GM10266 (cell line): ENCODE measurements around the gene ERICH2.
A peak's percentile ranks its signal among the peaks of the same experiment; 100 is the strongest.

Source experiments
- DNase-seq: peaks from one replicate; pipeline ENCODE4 v3.0.0; 2012; ENCODE audit errors: extremely low spot score
- TF ChIP-seq, protein P1 (sequence below): IDR thresholded peaks from 2 replicates; pipeline ENCODE4 v1.5.1; 2012; ENCODE audit warnings: mild to moderate bottlenecking, low read depth; ENCODE audit not compliant: control insufficient read depth, insufficient read depth; ENCODE audit errors: missing control alignments

ERICH2 gene

DNA sequence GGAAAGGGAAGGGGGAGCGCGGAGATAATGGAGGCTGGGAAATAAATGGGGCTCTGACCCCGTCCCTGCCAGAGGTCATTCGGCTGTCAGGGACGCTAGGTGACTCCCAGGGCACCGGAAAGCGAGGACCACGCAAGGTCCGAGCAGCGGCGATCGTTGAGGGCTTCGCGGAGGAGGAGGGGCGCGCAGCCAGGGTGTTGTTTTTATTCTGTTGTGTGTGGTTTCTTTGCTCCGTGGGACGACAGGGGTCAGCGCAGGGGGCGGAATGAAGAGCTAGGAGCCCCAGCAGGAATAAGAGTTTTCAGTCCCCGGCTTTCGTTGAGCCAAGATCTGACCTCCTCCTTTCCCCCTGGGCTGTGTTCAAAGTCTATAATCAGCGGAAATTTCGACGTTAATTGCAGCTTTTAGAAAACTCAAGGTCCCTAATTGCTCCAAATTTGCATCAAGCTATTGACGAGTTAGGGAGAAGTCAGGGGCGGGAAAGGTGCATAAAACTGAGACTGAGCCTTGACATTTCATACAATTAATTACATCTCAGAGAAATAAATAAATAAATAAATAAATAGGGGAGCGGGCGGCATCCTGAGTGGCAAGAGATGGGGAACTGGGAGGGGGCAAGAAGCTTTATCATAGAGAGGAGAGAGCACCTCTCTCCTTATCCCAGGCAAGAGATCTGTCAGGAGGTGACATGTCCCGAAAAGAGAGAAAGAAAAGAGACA lies 48.7 kb downstream of the ERICH2 start:
- TF ChIP-seq, protein P1, sequence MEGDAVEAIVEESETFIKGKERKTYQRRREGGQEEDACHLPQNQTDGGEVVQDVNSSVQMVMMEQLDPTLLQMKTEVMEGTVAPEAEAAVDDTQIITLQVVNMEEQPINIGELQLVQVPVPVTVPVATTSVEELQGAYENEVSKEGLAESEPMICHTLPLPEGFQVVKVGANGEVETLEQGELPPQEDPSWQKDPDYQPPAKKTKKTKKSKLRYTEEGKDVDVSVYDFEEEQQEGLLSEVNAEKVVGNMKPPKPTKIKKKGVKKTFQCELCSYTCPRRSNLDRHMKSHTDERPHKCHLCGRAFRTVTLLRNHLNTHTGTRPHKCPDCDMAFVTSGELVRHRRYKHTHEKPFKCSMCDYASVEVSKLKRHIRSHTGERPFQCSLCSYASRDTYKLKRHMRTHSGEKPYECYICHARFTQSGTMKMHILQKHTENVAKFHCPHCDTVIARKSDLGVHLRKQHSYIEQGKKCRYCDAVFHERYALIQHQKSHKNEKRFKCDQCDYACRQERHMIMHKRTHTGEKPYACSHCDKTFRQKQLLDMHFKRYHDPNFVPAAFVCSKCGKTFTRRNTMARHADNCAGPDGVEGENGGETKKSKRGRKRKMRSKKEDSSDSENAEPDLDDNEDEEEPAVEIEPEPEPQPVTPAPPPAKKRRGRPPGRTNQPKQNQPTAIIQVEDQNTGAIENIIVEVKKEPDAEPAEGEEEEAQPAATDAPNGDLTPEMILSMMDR: no peak
- no peak for DNase-seq

DNA sequence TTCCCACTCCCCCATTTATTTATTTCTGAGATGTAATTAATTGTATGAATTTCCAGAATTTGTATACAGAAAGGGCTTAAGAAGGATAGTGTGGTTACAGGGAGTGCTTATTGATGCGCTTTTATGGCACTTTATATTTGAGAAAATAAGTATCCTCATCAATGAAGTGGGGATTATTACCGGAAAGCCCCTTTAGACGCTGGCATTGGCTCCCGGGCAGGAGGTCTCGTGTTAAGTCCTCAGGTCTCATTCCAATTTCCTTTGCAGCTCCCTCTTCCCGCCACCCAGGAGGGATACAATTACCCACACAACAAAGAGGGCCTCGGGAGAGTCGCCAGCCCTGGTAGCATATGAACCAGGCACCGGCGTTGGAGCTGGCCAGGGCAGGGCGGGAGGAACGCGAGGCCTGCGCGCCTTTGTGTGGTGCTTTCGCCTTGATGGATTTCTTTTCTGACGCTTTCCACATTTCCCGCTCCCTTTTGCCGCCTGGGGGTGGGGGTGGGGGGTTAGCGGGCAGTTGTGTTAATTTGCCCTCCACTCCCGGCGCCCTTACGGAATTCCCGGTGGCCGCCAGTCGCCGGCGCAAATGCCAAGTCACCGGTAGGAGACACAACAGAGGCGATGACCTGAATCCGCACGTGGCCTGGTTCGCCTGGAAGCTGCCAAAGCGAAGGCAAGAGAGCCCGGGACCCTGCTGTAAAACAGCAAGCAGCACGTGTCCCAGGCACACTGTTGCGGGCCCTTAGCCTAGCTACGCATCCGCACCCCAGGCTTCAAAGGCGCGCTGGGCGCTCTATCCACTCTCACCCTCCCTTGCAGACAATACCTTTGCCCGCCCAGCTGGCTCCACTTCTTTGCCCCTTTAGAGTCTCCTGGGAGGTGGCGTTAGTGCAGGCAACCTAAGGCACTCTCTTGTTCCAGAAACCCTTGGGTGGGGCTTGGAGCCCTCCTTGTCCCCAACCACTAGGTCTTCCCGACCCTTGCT lies 49.8 kb downstream of the ERICH2 start:
- TF ChIP-seq, protein P1: no peak
- peak; percentile 43 for DNase-seq

DNA sequence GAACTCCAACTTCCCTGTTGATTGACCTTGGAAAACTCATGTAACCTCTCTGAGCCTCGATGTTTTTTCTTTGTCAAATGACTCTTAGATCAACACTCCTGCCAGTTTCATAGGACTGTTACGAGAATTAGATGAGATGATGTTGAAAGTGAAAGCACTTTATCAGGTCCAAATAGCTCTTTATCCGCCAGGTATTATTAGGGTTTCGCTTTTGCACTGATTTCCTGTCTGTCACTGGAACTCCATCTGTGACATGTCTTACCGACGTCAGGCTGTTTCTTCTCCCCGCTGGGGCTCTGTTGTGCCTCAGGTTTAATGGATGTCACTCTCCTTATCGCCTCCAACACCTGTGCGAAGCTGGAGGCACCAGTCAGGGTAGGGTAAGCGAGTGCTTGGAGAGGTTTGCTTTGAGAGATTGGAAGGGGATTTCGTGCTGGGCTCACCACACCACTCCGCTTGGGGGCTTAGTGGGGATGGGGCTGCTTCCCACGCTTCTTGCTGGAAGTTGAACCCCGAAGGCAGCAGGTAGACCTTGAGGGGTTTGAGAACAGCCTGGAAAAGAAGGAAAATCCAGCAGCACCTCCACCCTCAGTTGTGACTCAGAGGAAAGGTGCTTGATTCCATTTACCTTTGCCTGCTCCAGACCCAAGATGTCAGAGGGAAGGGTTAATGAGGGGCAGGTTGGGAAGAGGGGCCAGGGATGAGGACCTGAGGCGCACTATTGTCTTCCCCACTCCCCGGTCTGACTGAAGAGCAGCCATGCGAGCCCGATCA lies 50.8 kb downstream of the ERICH2 start:
- peak; percentile 67 for DNase-seq
- TF ChIP-seq, protein P1: no peak

- TF ChIP-seq, protein P1: no peak
- no peak for DNase-seq
Observed at GRCh38 chr2:170821531-170822289, 51.5 kb downstream of the ERICH2 start.

DNA sequence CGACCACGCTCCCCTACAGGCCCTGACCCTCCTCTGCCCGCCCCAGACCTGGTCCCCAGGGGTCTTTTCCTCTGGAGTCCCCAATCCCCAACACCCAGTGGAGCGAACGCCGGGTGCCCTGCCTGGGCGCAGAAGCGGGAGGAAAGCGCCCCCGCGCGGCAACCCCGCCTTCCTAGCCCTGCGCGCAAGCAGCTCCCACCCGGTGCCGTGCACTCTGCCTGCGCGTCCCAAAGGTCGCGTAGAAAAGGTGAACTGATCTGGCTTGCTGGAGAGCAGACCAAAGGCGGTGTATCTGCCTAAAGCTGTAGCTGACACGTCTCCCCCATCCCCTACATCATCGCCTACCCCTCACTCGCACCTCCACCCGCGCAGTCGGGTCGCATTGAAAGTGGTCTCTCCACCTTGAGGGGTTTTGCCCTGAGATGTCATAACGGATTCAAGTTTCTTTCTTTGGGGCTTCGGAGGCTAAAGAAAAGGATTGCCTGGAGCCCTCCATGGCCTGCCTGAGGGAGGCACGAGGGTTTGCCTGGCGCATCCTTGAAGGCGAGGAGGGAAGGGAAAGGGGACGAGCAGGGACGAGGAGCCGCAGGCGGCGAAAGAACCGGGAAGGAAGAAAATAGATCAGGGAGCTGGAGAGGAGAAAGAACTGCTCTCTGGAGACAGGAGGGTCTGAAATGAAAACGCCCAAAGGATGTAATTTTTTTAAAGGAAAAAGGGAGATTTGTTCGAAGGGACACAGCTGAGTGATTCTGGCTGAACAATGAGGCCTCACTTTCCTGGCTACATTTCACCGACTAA lies 52.3 kb downstream of the ERICH2 start:
- DNase-seq: peak; percentile 54
- TF ChIP-seq, protein P1: peak; percentile 55

GRCh38 chr2:170823088-170823897 lies 53.1 kb downstream of the ERICH2 start:
- TF ChIP-seq, protein P1: no peak
- no peak for DNase-seq
